Urinary bladder (tissue), 4 donors: ENCODE data around the gene NDUFA8. TPM values are rescaled to one million over a fixed set of nuclear protein-coding genes. Genes with fewer than 3 reads are reported as not detected.

Source experiments
- DNase-seq: peaks from one replicate; pipeline ENCODE4 v3.0.0-alpha.2; 2015; ENCODE audit errors: extremely low spot score
- H3K27ac ChIP-seq: one replicate; pipeline ENCODE4 v1.5.1; 2013; ENCODE audit warnings: low read depth, mild to moderate bottlenecking, moderate library complexity
- H3K36me3 ChIP-seq: one replicate; pipeline ENCODE4 v1.6.1; 2013; ENCODE audit warnings: mild to moderate bottlenecking, moderate library complexity; ENCODE audit not compliant: insufficient read depth
- H3K4me1 ChIP-seq: one replicate; pipeline ENCODE4 v1.6.1; 2013; ENCODE audit warnings: mild to moderate bottlenecking, moderate library complexity; ENCODE audit not compliant: insufficient read depth
- H3K4me3 ChIP-seq: one replicate; pipeline ENCODE4 v1.5.1; 2013; ENCODE audit warnings: low read depth, low read length
- WGBS: extraction: QIAGEN DNeasy Blood & Tissue Kit; methylation state at CpG from one replicate; pipeline ENCODE4 v1.1.7; 2013; 5-methylcytosine and 5-hydroxymethylcytosine counted together
- polyA plus RNA-seq: library from polyadenylated mRNA; stranded (reverse); fragments of 200-250 nt; gene quantifications from one replicate; pipeline ENCODE4 v1.2.3, GENCODE V29; 2013
- total RNA-seq: library from RNA; depleted of rRNA; stranded (reverse); fragments of >200 nt; gene quantifications from one replicate; pipeline ENCODE4 v1.2.3, GENCODE V29; 2014
- donor health status: healthy with polysubstance abuse.
- donor health status: healthy.

Gene NDUFA8
- total and polyA plus RNA-seq, 2 donors = 24.7 to 107 TPM

DNA sequence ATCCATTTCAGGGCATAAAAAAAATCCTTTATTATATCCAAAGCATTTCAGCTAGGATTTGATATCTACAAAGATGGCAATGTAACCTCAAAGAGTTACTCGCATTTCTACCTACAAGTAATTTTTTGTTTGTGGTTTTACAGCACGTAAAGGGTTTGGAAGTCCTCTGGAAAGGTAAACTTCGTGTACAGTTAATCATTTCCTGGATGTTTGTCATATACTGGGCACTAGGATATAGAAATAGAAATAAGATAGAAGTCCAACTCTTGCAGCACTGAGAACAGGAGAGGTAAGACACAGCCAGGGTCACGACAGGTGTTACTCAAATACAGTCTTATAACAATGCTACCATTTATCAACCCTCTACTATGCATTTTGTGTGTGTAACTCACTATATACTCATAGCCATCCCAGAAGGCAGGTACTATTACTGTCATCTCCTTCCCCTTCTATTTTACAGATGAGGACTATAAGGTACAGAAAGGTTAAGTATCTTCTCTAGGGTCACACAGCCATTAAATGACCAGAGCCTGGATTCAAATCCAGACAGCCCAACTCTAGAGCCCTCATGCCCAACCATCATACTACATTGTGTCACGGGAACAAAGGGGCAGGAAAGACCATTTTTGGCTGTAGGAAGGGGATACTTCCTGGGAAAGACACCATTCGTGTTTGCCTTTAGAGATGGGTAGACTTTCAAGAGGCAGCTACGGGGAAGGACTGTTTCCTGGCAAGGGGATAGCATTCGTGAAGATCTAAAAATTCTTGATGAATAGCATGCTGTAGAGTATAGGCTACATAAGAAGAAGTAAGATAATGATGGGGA is 19.0 kb downstream of the NDUFA8 start:
- no peaks in the 10 kb centered on the region for H3K36me3 ChIP-seq
- 76% methylated on average over 8 of the region's 8 CpGs for WGBS
- H3K4me1 ChIP-seq = no peaks in the 10 kb centered on the region

DNA sequence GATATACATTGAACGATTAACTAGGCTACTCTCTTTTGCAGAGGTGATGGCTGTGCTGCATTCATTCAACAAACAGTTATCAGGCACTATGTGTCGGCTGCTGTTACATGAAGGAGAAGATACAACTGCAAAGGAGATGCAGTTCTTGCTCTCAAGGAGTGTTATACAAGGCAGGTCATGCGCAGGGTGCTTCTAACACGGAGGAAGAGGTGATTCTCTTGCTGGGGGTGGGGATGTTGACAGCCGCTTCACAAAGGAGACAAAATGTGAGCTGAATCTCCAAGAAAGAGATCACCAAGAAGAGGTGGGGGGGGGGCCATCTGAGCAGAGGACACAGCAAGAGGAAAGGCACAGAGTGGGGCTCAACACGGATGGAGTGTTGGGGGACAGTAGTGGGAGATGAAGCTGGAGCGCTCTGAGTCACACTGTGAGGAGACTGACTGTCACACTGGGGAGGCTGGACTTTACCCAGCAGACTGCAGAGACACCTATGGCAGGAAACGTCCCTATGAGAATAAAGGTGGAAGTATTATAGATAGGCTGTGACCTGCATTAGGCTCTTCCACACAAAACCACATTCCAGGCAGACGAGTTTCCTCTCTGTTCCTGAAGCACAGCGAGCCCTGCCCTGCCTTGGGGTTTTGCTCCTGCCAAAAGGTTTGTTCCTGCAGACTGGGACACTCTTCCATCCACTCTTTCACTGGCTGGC is 20.9 kb downstream of the NDUFA8 start:
- no peaks in the 10 kb centered on the region for H3K36me3 ChIP-seq
- 69% methylated on average over 10 of the region's 10 CpGs for WGBS

More for the DNA sequence above, 19.0 kb downstream of the NDUFA8 start:
- Histone ChIP-seq H3K4me3 (no peak overlapping the region), H3K27ac (no peak overlapping the region)
- no peak for DNase-seq

DNA sequence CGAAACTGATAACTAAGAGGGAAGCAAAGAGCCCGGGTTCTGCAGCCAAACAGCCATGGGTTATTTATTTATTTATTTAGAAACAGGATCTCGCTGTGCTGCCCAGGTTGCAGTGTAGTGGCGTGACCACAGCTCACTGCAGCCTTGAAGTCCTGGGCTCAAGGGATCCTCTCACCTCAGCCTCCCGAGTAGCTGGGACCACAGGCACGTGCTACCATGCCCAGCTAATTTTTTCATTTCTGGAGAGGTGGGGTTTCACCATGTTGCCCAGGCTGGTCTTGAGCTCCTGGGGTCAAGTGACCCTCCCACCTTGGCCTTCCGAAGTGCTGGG is 24.1 kb downstream of the NDUFA8 start:
- 93% methylated on average over 7 of the region's 7 CpGs for WGBS
- no peak for DNase-seq
- Histone ChIP-seq H3K4me1 (no peaks in the 10 kb centered on the region), H3K27ac (no peak overlapping the region), H3K4me3 (no peak overlapping the region), H3K36me3 (no peaks in the 10 kb centered on the region)

More for the DNA sequence above, 20.9 kb downstream of the NDUFA8 start:
- Histone ChIP-seq H3K27ac (no peak overlapping the region), H3K4me3 (no peak overlapping the region), H3K4me1 (no peaks in the 10 kb centered on the region)
- DNase-seq = no peak

DNA sequence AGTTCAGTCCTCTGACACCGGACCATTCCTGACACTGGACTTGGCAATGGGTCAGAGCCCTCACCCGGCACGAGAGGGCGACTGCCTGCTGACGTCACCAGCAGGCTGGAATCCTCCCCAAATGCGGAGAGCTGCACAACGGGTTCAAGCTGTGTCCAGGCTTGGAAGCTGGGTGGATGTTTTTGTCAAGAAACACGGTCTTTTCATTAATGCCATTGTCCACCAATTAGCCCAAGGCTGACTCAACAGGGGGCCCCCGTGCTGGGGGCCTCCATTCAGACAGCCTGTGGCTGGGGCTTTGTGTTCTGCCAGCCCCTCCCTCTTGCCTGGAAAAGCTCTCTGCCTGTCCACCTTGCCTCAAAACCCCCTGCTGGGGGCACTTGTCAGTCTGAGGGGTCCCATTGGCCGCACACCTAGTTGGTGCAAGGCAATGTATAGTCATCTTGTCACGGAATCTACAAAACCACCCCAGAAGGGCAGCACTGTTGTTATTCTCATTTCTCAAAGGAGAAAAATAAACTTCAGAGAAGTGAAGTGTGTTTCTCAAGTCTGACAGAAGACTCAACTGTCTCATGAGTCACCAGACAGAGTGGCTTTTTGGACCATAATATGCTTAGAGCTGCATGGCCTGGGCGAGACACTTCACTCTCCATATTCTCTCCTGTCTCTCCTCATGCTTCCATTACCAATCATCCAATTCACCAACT is 24.6 kb downstream of the NDUFA8 start:
- Histone ChIP-seq H3K4me3 (no peak overlapping the region), H3K36me3 (no peaks in the 10 kb centered on the region), H3K4me1 (no peaks in the 10 kb centered on the region), H3K27ac (no peak overlapping the region)
- 29% methylated on average over 12 of the region's 12 CpGs for WGBS
- DNase-seq = no peak

DNA sequence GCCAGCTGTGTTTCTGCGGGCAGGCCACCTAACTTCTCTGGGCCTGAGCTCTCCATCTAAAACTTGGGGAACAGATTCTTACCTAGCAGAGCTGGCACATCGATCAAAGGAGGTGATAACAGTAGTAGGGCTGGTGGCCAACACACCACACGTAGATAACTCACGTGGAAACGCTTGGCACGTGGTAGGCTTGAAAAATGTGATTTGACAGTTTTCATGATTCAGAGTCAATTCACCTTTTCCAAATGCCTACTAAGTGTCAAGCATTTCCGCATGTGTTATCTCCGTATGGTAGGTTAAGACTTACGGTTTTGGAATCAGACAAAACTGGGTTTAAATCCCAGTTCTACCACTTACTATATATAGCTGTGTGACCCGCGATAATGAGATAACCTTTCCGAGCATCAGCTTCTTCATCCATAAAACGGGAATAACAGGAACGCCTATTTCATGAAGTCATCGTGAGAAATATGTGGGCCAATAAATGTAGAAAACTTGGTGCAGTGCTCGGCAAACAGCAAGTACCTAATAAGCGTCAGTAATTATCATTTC is 25.5 kb downstream of the NDUFA8 start:
- no peak overlapping the region for H3K4me3 ChIP-seq
- no peaks in the 10 kb centered on the region for H3K36me3 ChIP-seq
- H3K4me1 ChIP-seq = no peaks in the 10 kb centered on the region
- WGBS = 55% methylated on average over 17 of the region's 17 CpGs
- DNase-seq = no peak
- no peak overlapping the region for H3K27ac ChIP-seq

DNA sequence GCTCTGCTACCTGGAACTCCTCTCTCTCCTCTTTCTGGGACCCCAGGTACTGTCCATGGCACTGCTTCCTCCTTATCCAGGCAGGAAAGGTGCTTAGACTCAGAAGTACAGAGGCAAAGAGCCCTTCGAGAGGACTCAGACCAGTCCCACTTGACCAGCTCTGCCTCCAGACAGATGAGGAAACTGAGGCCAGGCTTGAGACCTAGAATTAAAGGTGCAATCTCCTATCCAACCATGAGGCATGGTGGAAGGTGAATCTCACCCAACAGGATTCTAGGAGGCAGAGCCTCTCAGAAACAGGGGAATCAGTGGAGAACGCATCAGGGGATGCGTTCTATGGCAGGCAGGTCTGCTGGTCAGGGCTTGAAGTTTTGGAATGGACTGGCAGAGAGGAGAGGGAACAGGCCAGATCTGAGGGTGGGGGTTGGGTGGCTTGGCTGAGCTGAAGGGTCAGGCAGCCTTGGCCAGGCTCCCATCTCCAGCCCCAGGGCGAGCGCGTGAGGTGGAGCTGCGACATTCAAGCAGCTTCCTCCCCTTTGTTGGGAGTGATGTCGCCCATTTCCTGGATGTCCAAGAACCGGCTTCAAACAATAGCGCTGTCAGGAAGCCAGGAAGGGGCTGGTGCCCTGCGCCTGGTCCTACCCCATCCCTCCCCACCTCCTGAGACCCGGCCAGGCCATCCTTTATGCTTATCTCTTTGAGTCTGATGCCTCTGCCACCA is 26.2 kb downstream of the NDUFA8 start:
- Histone ChIP-seq H3K27ac (no peak overlapping the region), H3K4me3 (no peak overlapping the region)
- DNase-seq = no peak

DNA sequence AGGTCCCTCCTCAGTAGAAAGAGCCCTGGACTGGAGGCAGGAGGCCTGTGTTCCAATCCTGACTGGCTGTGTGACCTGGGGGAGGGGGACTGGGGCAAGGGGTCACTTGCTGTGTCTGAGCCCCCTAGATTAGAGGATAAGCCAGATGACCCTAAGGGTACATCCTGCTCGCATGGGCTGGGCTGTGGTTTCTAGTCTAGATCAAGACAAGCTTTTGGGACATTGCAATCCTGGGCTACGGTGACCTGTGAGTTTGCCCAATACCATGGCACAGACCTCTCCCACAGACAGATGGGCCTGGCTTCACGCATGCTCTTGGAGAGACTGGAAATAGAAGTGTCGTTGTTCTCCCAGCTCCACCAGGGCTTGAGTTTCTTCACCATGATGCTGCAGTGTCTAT is 27.0 kb downstream of the NDUFA8 start:
- no peak for DNase-seq
- H3K4me1 ChIP-seq = no peaks in the 10 kb centered on the region
- 90% methylated on average over 4 of the region's 4 CpGs for WGBS
- no peak overlapping the region for H3K4me3 ChIP-seq
- no peaks in the 10 kb centered on the region for H3K36me3 ChIP-seq
- no peak overlapping the region for H3K27ac ChIP-seq

More for the DNA sequence above, 26.2 kb downstream of the NDUFA8 start:
- no peaks in the 10 kb centered on the region for H3K36me3 ChIP-seq
- no peaks in the 10 kb centered on the region for H3K4me1 ChIP-seq
- 68% methylated on average over 12 of the region's 12 CpGs for WGBS

DNA sequence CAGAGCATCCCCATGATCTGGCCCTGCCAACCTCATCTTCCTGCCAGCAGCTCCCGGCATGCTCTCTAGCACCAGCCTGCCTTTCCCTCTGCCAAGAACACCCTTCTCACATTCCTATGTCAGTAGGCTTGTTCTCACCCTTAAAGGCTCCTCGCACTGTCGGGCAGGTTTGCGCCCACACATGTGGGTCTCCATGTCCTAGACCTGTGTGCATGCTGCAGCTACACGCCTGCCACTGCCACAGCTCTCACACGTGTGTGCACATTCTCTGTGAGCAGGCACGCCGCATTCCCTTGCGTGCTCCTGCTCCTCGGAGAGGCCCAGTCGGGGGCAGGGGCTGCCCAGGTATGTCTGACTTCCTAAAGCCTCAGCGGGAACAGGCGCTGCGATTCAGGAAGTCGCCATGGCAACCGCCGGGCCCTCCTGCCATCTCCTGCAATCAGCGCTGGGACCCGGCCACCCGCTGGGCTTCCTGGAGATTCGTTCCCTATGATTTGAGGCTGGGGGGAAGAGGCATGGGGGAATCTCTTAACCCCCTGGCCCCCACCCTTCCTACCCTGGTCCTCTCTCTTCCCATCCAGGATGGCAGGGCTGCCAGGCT is 28.1 kb downstream of the NDUFA8 start:
- 32% methylated on average over 21 of the region's 21 CpGs for WGBS
- no peak for DNase-seq
- no peaks in the 10 kb centered on the region for H3K36me3 ChIP-seq
- no peaks in the 10 kb centered on the region for H3K4me1 ChIP-seq
- H3K4me3 ChIP-seq = no peak overlapping the region
- H3K27ac ChIP-seq = no peak overlapping the region

DNA sequence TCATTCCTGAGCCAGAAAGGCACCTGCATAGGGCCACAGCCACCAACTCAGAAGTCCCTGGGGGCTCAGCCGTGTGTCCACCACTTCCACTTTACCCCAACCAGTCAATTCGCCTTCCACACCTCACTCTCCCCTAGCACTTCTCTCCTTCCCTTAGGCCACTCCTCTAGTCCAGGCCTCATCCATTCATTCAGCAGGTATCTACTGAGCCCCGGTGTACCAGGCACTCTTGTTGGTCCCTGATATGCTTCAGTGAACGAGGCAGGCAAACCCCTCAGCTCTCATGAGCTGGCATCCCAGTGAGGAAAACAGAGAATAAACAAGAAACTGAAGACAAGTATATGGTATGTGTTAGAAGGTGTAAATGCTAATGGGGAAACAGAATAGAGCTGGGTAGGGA is 28.7 kb downstream of the NDUFA8 start:
- no peak for DNase-seq
- no peak overlapping the region for H3K27ac ChIP-seq
- H3K4me1 ChIP-seq = no peaks in the 10 kb centered on the region
- 77% methylated on average over 4 of the region's 4 CpGs for WGBS
- H3K4me3 ChIP-seq = no peak overlapping the region
- no peaks in the 10 kb centered on the region for H3K36me3 ChIP-seq

DNA sequence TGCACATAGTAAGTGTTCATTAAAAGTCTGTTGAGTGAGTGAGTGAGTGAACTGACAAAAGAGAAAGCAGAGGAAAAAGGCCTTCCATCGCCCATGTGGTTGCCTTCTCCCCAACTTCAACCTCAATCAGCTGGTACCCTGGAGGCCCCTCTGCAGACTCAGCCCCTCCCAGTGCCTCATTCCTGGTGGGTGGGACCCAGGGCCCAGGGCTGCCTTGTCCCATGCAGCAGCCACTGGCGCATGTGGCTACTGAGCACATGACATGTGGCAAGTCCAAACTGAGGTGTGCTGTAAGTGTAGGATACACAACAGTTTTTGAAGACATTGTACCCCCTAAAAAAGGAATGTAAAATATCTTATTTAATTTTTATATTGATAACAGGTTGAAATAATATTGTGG is 29.6 kb downstream of the NDUFA8 start:
- Histone ChIP-seq H3K4me3 (no peak overlapping the region), H3K4me1 (no peaks in the 10 kb centered on the region), H3K27ac (no peak overlapping the region), H3K36me3 (no peaks in the 10 kb centered on the region)
- WGBS = 94% methylated on average over 2 of the region's 2 CpGs
- DNase-seq = no peak

DNA sequence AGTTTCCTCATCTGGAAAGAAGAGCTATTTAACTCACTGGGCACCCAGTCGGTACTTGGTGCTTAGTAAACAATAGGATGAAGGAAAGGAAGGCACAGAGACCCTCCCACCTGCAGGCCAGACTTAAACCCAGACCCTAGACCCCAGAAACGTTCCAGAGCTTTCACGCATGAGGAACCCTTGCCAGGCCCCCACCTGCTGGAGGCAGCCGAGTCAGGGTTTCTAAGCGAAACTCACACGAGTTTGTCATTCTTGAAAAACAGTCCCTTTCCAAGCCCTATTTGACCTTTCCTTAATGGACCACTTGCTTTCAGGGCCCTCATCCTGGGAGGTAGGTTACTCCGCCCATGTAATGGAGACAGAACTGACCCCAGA is 30.6 kb downstream of the NDUFA8 start:
- H3K27ac ChIP-seq = no peak overlapping the region
- no peak for DNase-seq
- H3K36me3 ChIP-seq = no peaks in the 10 kb centered on the region
- no peaks in the 10 kb centered on the region for H3K4me1 ChIP-seq
- WGBS = 84% methylated on average over 7 of the region's 7 CpGs
- no peak overlapping the region for H3K4me3 ChIP-seq

DNA sequence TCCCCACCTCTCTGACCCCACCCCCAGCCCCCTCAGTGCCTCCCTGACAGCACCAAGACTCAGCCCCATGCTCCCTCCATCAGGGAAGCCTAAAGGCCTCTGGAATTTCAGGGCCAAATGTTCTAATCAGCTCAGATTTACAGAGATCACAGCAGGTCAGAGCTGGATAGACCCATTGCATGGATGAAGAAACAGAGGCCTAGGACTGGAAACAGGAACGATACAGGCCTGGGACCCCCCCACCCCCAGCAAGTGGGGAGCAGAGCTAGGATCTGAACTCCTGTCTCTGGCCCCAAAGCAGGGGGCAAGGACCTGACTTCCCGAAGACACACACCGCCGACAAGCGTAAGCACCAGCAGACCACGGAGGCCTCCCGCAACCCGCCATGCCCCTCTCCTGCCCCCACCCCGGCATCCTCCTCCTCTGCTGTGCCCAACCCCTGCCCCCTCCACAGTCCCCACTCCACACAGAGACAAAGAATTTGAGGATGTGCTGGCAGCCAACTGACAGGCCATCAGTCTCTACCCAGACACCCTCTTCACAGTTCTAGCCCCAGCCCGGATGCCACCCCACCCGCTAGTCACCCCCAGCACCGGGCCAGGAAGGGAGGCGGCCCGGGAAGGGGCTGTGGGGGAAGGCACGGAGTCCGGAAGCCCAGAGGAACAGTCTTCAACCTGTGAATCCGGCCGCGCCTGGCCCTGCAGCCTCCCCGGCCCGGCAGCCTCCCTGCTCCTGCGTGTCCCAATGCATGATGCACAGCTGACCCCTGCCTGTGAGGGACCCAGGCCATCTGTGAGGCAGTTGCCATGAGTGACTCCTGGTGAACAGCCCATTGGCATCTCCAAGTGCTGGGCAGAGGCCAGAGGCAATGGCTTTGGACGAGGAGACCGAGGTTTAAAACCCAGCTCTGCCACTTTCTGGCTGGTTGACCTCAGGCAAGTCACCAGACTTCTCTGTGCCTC is 31.3 kb downstream of the NDUFA8 start:
- Histone ChIP-seq H3K27ac (no peak overlapping the region), H3K4me3 (no peak overlapping the region), H3K36me3 (no peaks in the 10 kb centered on the region), H3K4me1 (no peaks in the 10 kb centered on the region)
- WGBS = 80% methylated on average over 24 of the region's 24 CpGs
- no peak for DNase-seq
